Measurements from ENCODE around the gene VAV2. TPM values are rescaled to one million over a fixed set of nuclear protein-coding genes. Genes with fewer than 3 reads are reported as not detected.

The VAV2 gene
- total RNA-seq, 1 experiment from 2014 or later, result 22.8 TPM

GRCh38 chr9:133788045-133788818 is 203.9 kb downstream of the VAV2 start:
- Histone ChIP-seq H3K27me3 (no peaks in the 10 kb centered on the region), H3K4me3 (no peak overlapping the region), H3K36me3 (no peaks in the 10 kb centered on the region; the same call in 1 of the 2 replicates), H3K9me3 (no peaks in the 10 kb centered on the region)
- DNase-seq, result no peak

- Histone ChIP-seq H3K4me3 (no peak overlapping the region), H3K9me3 (no peaks in the 10 kb centered on the region), H3K27me3 (no peaks in the 10 kb centered on the region), H3K36me3 (no peaks in the 10 kb centered on the region; the same call in 1 of the 2 replicates)
- DNase-seq, result peak; percentile 15
Measured at GRCh38 chr9:133787754-133788025, 204.4 kb downstream of the VAV2 start.

- Histone ChIP-seq H3K36me3 (no peaks in the 10 kb centered on the region; the same call in 1 of the 2 replicates), H3K9me3 (no peaks in the 10 kb centered on the region), H3K4me3 (no peak overlapping the region), H3K27me3 (no peaks in the 10 kb centered on the region)
- DNase-seq, result no peak
Measured at GRCh38 chr9:133786907-133787753, 205.0 kb downstream of the VAV2 start.

GRCh38 chr9:133786371-133786753 is 205.8 kb downstream of the VAV2 start:
- Histone ChIP-seq H3K27me3 (no peaks in the 10 kb centered on the region), H3K4me3 (no peak overlapping the region), H3K36me3 (no peaks in the 10 kb centered on the region; the same call in none of the 2 replicates), H3K9me3 (no peaks in the 10 kb centered on the region)
- no peak for DNase-seq

GRCh38 chr9:133785753-133786370 is 206.3 kb downstream of the VAV2 start:
- Histone ChIP-seq H3K9me3 (no peaks in the 10 kb centered on the region), H3K27me3 (no peaks in the 10 kb centered on the region), H3K36me3 (no peaks in the 10 kb centered on the region; the same call in none of the 2 replicates), H3K4me3 (no peak overlapping the region)
- no peak for DNase-seq

GRCh38 chr9:133784731-133785561 is 207.2 kb downstream of the VAV2 start:
- H3K36me3 ChIP-seq, result peaks cover 3% of the 10 kb centered on the region
- no peaks in the 10 kb centered on the region for H3K27me3 ChIP-seq
- DNase-seq, result no peak
- H3K4me3 ChIP-seq, result no peak overlapping the region
- no peaks in the 10 kb centered on the region for H3K9me3 ChIP-seq

- Histone ChIP-seq H3K9me3 (no peaks in the 10 kb centered on the region), H3K36me3 (peaks cover 5% of the 10 kb centered on the region), H3K27me3 (no peaks in the 10 kb centered on the region), H3K4me3 (no peak overlapping the region)
- DNase-seq, result no peak
Measured at GRCh38 chr9:133783331-133783731, 208.8 kb downstream of the VAV2 start.

- H3K9me3 ChIP-seq, result no peaks in the 10 kb centered on the region
- no peak overlapping the region for H3K4me3 ChIP-seq
- peak; percentile 45 for DNase-seq
- H3K36me3 ChIP-seq, result peaks cover 6% of the 10 kb centered on the region
- no peaks in the 10 kb centered on the region for H3K27me3 ChIP-seq
Measured at GRCh38 chr9:133782157-133783130, 209.7 kb downstream of the VAV2 start.

GRCh38 chr9:133781828-133782135 is 210.3 kb downstream of the VAV2 start:
- Histone ChIP-seq H3K9me3 (no peaks in the 10 kb centered on the region), H3K36me3 (peaks cover 6% of the 10 kb centered on the region), H3K4me3 (no peak overlapping the region), H3K27me3 (no peaks in the 10 kb centered on the region)
- no peak for DNase-seq

- Histone ChIP-seq H3K36me3 (peaks cover 6% of the 10 kb centered on the region), H3K27me3 (no peaks in the 10 kb centered on the region), H3K4me3 (no peak overlapping the region), H3K9me3 (no peaks in the 10 kb centered on the region)
- DNase-seq, result no peak
Measured at GRCh38 chr9:133780962-133781827, 210.9 kb downstream of the VAV2 start.

GRCh38 chr9:133780404-133780945 is 211.6 kb downstream of the VAV2 start:
- H3K4me3 ChIP-seq, result no peak overlapping the region
- no peaks in the 10 kb centered on the region for H3K9me3 ChIP-seq
- H3K36me3 ChIP-seq, result peaks cover 14% of the 10 kb centered on the region
- no peak for DNase-seq
- no peaks in the 10 kb centered on the region for H3K27me3 ChIP-seq

- no peaks in the 10 kb centered on the region for H3K27me3 ChIP-seq
- DNase-seq, result no peak
- no peaks in the 10 kb centered on the region for H3K9me3 ChIP-seq
- no peak overlapping the region for H3K4me3 ChIP-seq
- H3K36me3 ChIP-seq, result peaks cover 21% of the 10 kb centered on the region
Measured at GRCh38 chr9:133779516-133780403, 212.4 kb downstream of the VAV2 start.

GRCh38 chr9:133779081-133779480 is 213.0 kb downstream of the VAV2 start:
- Histone ChIP-seq H3K9me3 (no peaks in the 10 kb centered on the region), H3K27me3 (no peaks in the 10 kb centered on the region), H3K4me3 (no peak overlapping the region), H3K36me3 (peaks cover 27% of the 10 kb centered on the region)
- no peak for DNase-seq

All from MG63 (cell line).